H1 (cell line): ENCODE results near the gene TPSB2. TPM values are rescaled to one million over a fixed set of nuclear protein-coding genes. Genes with fewer than 3 reads are reported as not detected.
"Not testable (repeated sequence)": the region's sequence is repeated elsewhere in the genome, so short reads cannot be mapped to it uniquely, and the experiment has no call there.

Source experiments
- CTCF ChIA-PET: fragments of 300-600 bp; sonication (Branson Sonifier 250); formaldehyde crosslinking; loops from one replicate; lab custom pipeline; 2021; ENCODE audit not compliant: partially characterized antibody; lab: Charles Lee
- POLR2A ChIA-PET: fragments of 300-600 bp; sonication (Branson Sonifier 250); formaldehyde crosslinking; loops from one replicate; lab custom pipeline; 2021; ENCODE audit warnings: inconsistent platforms; ENCODE audit not compliant: partially characterized antibody; lab: Charles Lee
- DNase-seq, 2 experiments: peaks; one replicate each; pipeline versions ENCODE4 v3.0.0 to v3.0.0-alpha.2; 2010 to 2022; ENCODE audit warnings: low spot score in 2 of 2, low read depth in 1 of 2, mixed read lengths in 1 of 2
- FAIRE-seq: peaks from 2 replicates; lab custom pipeline; 2011; peaks lifted over from hg19 to GRCh38; lab: Jason Lieb, UNC
- H2AFZ ChIP-seq: 2 replicates; pipeline ENCODE4 v1.8.1; 2012; ENCODE audit warnings: low read length, inconsistent platforms
- H2AK5ac ChIP-seq: 2 replicates; pipeline ENCODE4 v1.6.1; 2013; ENCODE audit warnings: low read depth, low read length
- H2BK120ac ChIP-seq: replicated peaks from 2 replicates; pipeline ENCODE3; 2013; ENCODE audit warnings: low read depth, low read length, inconsistent platforms
- H2BK12ac ChIP-seq: 2 replicates; pipeline ENCODE4 v1.6.1; 2013; ENCODE audit warnings: low read depth, low read length
- H2BK15ac ChIP-seq: 2 replicates; pipeline ENCODE4 v1.6.1; 2013; ENCODE audit warnings: low read length
- H2BK20ac ChIP-seq: 2 replicates; pipeline ENCODE4 v1.6.1; 2013; ENCODE audit warnings: low read length
- H2BK5ac ChIP-seq: 2 replicates; pipeline ENCODE4 v1.6.1; 2013; ENCODE audit warnings: low read depth, low read length
- H3K14ac ChIP-seq: 2 replicates; pipeline ENCODE4 v1.6.1; 2013; ENCODE audit warnings: inconsistent platforms; ENCODE audit not compliant: insufficient read length
- H3K18ac ChIP-seq: 2 replicates; pipeline ENCODE4 v1.6.1; 2013; ENCODE audit warnings: low read length; ENCODE audit errors: extremely low read depth
- H3K23ac ChIP-seq: 2 replicates; pipeline ENCODE4 v1.6.1; 2013; ENCODE audit warnings: inconsistent platforms; ENCODE audit not compliant: insufficient read length
- H3K23me2 ChIP-seq: 2 replicates; pipeline ENCODE4 v1.6.1; 2013; ENCODE audit warnings: low read depth, low read length
- H3K27ac ChIP-seq: 2 replicates; pipeline ENCODE4 v1.6.1; 2011; ENCODE audit warnings: low read depth, low read length, inconsistent platforms
- H3K27me3 ChIP-seq, 4 experiments: replicated peaks in 1 of 4; 1 replicate in 1 of 4; 2 replicates in 3 of 4; pipeline versions ENCODE4 v1.6.1 to v1.8.1; 2011 to 2013; ENCODE audit warnings: low read length in 3 of 4, mild to moderate bottlenecking in 3 of 4, inconsistent platforms in 2 of 4, mixed read lengths in 2 of 4, moderate library complexity in 1 of 4; ENCODE audit not compliant: control insufficient read depth in 3 of 4, insufficient read depth in 3 of 4; ENCODE audit errors: extremely low read depth in 1 of 4
- H3K36me3 ChIP-seq, 4 experiments: 2 replicates each; pipeline versions ENCODE4 v1.6.1 to v1.8.1; 2011 to 2013; ENCODE audit warnings: mild to moderate bottlenecking in 4 of 4, low read length in 3 of 4, moderate library complexity in 2 of 4, control low read depth in 1 of 4, inconsistent platforms in 1 of 4; ENCODE audit not compliant: insufficient read depth in 4 of 4, control insufficient read depth in 2 of 4
- H3K4ac ChIP-seq: replicated peaks from 2 replicates; pipeline ENCODE3; 2013; ENCODE audit warnings: low read length, low read depth, mixed read lengths, inconsistent platforms; ENCODE audit not compliant: insufficient read length
- H3K4me1 ChIP-seq, 4 experiments: replicated peaks in 1 of 4; 1 replicate in 1 of 4; 2 replicates in 3 of 4; pipeline versions ENCODE4 v1.6.1 to v1.8.1; 2011 to 2013; ENCODE audit warnings: low read length in 3 of 4, inconsistent platforms in 2 of 4, mixed read lengths in 1 of 4; ENCODE audit not compliant: insufficient read depth in 4 of 4, control insufficient read depth in 3 of 4
- H3K4me2 ChIP-seq, 2 experiments: 2 replicates each; pipeline versions ENCODE4 v1.6.1 to v1.8.1; 2011 to 2013; ENCODE audit warnings: low read depth in 2 of 2, low read length in 2 of 2, control low read depth in 1 of 2, inconsistent platforms in 1 of 2, mild to moderate bottlenecking in 1 of 2; ENCODE audit not compliant: insufficient read depth in 1 of 2
- H3K4me3 ChIP-seq, 4 experiments: fragments of 200-600, 300-600 bp in 1 of 4; sonication (generic), shearing (Covaris generic), sonication (Bioruptor Twin) in 1 of 4; 2 replicates each; pipeline versions ENCODE4 v1.5.1 to v1.8.1; 2011 to 2016; ENCODE audit warnings: low read length in 4 of 4, low read depth in 3 of 4, control low read depth in 2 of 4, inconsistent platforms in 2 of 4, mild to moderate bottlenecking in 2 of 4, mixed read lengths in 1 of 4, moderate library complexity in 1 of 4; ENCODE audit not compliant: insufficient read depth in 2 of 4; ENCODE audit errors: extremely low read depth in 1 of 4
- H3K56ac ChIP-seq: replicated peaks from 2 replicates; pipeline ENCODE3; 2013; ENCODE audit warnings: low read depth, mild to moderate bottlenecking, mixed read lengths, low read length, inconsistent platforms; ENCODE audit not compliant: insufficient read length
- H3K79me1 ChIP-seq: 2 replicates; pipeline ENCODE4 v1.6.1; 2013; ENCODE audit warnings: low read depth, low read length, control low read depth
- H3K79me2 ChIP-seq, 2 experiments: 2 replicates each; pipeline versions ENCODE4 v1.6.1 to v1.8.1; 2012 to 2013; ENCODE audit warnings: low read length in 2 of 2, mild to moderate bottlenecking in 2 of 2, inconsistent platforms in 1 of 2; ENCODE audit not compliant: insufficient read depth in 2 of 2, control insufficient read depth in 1 of 2
- H3K9ac ChIP-seq, 4 experiments: replicated peaks in 1 of 4; 1 replicate in 1 of 4; 2 replicates in 3 of 4; pipeline versions ENCODE4 v1.6.1 to v1.8.1; 2011 to 2013; ENCODE audit warnings: low read depth in 3 of 4, low read length in 3 of 4, control low read depth in 2 of 4, mild to moderate bottlenecking in 2 of 4, moderate library complexity in 2 of 4, inconsistent platforms in 1 of 4; ENCODE audit errors: extremely low read depth in 1 of 4
- H3K9me3 ChIP-seq, 2 experiments: 2 replicates each; pipeline versions ENCODE4 v1.6.1 to v1.8.1; 2012 to 2013; ENCODE audit warnings: mild to moderate bottlenecking in 2 of 2, moderate library complexity in 2 of 2, control low read depth in 1 of 2, inconsistent platforms in 1 of 2, low read depth in 1 of 2, low read length in 1 of 2, mixed read lengths in 1 of 2; ENCODE audit not compliant: insufficient read depth in 2 of 2
- H4K20me1 ChIP-seq, 2 experiments: replicated peaks in 1 of 2; 2 replicates each; pipeline versions ENCODE3 to v1.8.1; 2011 to 2013; ENCODE audit warnings: inconsistent platforms in 2 of 2, low read length in 2 of 2, mild to moderate bottlenecking in 1 of 2; ENCODE audit not compliant: insufficient read depth in 2 of 2, control insufficient read depth in 1 of 2
- H4K5ac ChIP-seq: 2 replicates; pipeline ENCODE4 v1.6.1; 2013; ENCODE audit warnings: low read length, low read depth, mixed read lengths, inconsistent platforms; ENCODE audit not compliant: insufficient read length
- H4K8ac ChIP-seq: 2 replicates; pipeline ENCODE4 v1.8.0; 2013; ENCODE audit warnings: mild to moderate bottlenecking, moderate library complexity, low read length, inconsistent platforms; ENCODE audit not compliant: insufficient read depth; ENCODE audit errors: extremely low read depth
- H4K91ac ChIP-seq: replicated peaks from 2 replicates; pipeline ENCODE3; 2013; ENCODE audit warnings: low read length, mixed read lengths, inconsistent platforms; ENCODE audit not compliant: insufficient read length
- WGBS, 2 experiments: shearing (Covaris generic) in 1 of 2; methylation state at CpG; one replicate each; pipeline versions ENCODE4 v1.1.6 to v1.1.7; 2013 to 2015; ENCODE audit warnings: low lambda C conversion rate in 2 of 2, mixed read lengths in 2 of 2, inconsistent platforms in 1 of 2, low coverage in 1 of 2, missing lambda C conversion rate in 1 of 2; ENCODE audit not compliant: insufficient replicate concordance in 2 of 2, insufficient coverage in 1 of 2, insufficient read length in 1 of 2; ENCODE audit errors: extremely low coverage in 1 of 2, missing lambda C conversion rate in 1 of 2; 5-methylcytosine and 5-hydroxymethylcytosine counted together
- polyA plus RNA-seq, 7 experiments: library from polyadenylated mRNA; depleted of rRNA in 3 of 7; stranded (reverse) in 5 of 7; unstranded in 2 of 7; fragments of >200 nt in 5 of 7; fragments of 200-250 nt in 2 of 7; gene quantifications; 1 replicate in 5 of 7; 2 replicates in 1 of 7; 4 replicates in 1 of 7; pipeline versions ENCODE4 v1.2.1 to v1.2.3, GENCODE V29; 2011 to 2013; ENCODE audit warnings: missing spikeins in 2 of 7, mixed read lengths in 2 of 7
- total RNA-seq: library from RNA; stranded (reverse); fragmentation: NEBNext Ultra II Directional; extraction: Animal tissue kit (Norgen Biotek cat#: 25700); gene quantifications from 2 replicates; pipeline ENCODE4 v1.2.1, GENCODE V29; 2021

The TPSB2 gene
- total and polyA plus RNA-seq, 2 of the 8 experiments (the other 6 are each of a cell fraction or from before 2014, with no cell fraction given): 0.08 TPM; not detected in 1

DNA sequence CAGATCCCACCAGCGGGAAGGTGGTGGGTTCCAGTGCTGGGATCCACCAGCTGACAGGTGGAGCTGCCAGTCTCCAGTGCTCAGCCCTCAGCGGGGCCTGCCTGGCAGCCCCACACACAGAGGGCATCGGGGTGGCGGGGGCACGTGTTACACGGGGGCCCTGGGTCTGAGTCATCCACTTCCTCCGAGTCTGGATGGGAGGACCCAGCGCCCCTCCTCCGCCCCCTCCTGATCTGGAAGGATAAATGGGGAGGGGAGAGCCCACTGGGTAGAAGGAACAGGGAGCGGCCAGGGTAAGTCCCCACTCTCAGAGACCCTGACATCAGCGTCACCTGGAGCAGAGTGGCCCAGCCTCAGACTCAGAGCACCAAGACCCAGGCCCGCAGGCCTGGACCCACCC, 10.5 kb upstream of the TPSB2 start, which contains the start of gene TPSAB1:
Gene TPSAB1 (plus strand): TSS at position 270 of the 400 bp plus-strand sequence. CDS start 234 bp downstream, outside the sequence.
- H4K5ac ChIP-seq, H3K36me3 ChIP-seq, H3K23ac ChIP-seq, H4K8ac ChIP-seq, H3K9me3 ChIP-seq, DNase-seq, H4K20me1 ChIP-seq, FAIRE-seq, H2BK12ac ChIP-seq, H2BK120ac ChIP-seq, H2BK20ac ChIP-seq, CTCF ChIA-PET, H3K18ac ChIP-seq, H3K79me1 ChIP-seq, POLR2A ChIA-PET, H2AFZ ChIP-seq, H2BK5ac ChIP-seq, H3K9ac ChIP-seq, H3K27ac ChIP-seq, H3K4ac ChIP-seq, H3K4me3 ChIP-seq, H3K4me1 ChIP-seq, H3K27me3 ChIP-seq, H2AK5ac ChIP-seq, H2BK15ac ChIP-seq, H3K4me2 ChIP-seq, H3K56ac ChIP-seq, H3K79me2 ChIP-seq, H3K23me2 ChIP-seq, H3K14ac ChIP-seq, H4K91ac ChIP-seq: not testable (repeated sequence)
- WGBS, 2 experiments: 87% methylated on average over 3 of the region's 12 CpGs; no CpG with 5 or more reads in 1 of the 2 experiments

DNA sequence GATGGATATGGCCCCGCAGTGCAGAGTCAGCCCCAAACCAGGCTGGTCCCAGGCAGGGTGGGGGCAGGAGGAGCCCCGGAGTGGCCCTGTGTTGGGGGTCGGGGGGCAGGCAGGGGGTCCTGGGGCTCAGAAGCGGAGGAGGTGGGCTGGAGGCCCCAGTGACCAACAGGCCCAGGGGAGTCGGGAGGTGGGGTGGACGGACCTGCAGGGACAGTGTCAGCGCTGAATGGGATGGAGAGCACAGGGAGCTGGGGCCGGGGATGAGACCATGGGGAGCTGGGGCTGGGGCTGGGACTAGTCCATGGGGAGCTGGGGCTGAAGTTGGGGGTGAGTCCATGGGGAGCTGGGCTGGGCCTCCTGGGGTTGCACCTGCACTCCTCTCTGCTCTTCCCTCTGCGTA, 9.6 kb upstream of the TPSB2 start:
- H4K20me1 ChIP-seq, H2AFZ ChIP-seq, H3K27me3 ChIP-seq, H3K4ac ChIP-seq, H3K79me1 ChIP-seq, H3K9me3 ChIP-seq, H3K4me3 ChIP-seq, H3K36me3 ChIP-seq, H3K4me2 ChIP-seq, H2BK20ac ChIP-seq, H3K56ac ChIP-seq, H4K91ac ChIP-seq, CTCF ChIA-PET, H4K8ac ChIP-seq, H3K14ac ChIP-seq, H3K23ac ChIP-seq, H4K5ac ChIP-seq, H2BK15ac ChIP-seq, H2BK12ac ChIP-seq, FAIRE-seq, H2BK5ac ChIP-seq, H2AK5ac ChIP-seq, DNase-seq, H3K27ac ChIP-seq, H3K18ac ChIP-seq, H3K9ac ChIP-seq, H3K4me1 ChIP-seq, H3K79me2 ChIP-seq, H3K23me2 ChIP-seq, H2BK120ac ChIP-seq: not testable (repeated sequence)
- no CpG with 5 or more reads among the region's 9 CpGs for WGBS, 2 experiments
- POLR2A ChIA-PET: interaction anchor here (0.6 kb wide), 1 partner anchor 482 kb away, joined by 3 read pairs; no protein-coding TSS in a partner anchor
